H7 (cell line): ENCODE results near the gene FCGR1A. TPM values are rescaled to one million over a fixed set of nuclear protein-coding genes. Genes with fewer than 3 reads are reported as not detected.
"Not testable (repeated sequence)": the region's sequence is repeated elsewhere in the genome, so short reads cannot be mapped to it uniquely, and the experiment has no call there.

Experiments used
- DNase-seq: peaks from one replicate; pipeline ENCODE4 v3.0.0; 2012
- H3K27me3 ChIP-seq: 2 replicates; pipeline ENCODE4 v1.6.0; 2011; ENCODE audit warnings: mild to moderate bottlenecking, low read length; ENCODE audit not compliant: control insufficient read depth, insufficient read depth
- H3K36me3 ChIP-seq: replicated peaks from 2 replicates; pipeline ENCODE4 v1.5.1; 2011; ENCODE audit warnings: low read length; ENCODE audit not compliant: control insufficient read depth, insufficient read depth
- H3K4me3 ChIP-seq: 2 replicates; pipeline ENCODE4 v1.5.1; 2011; ENCODE audit warnings: low read depth, mild to moderate bottlenecking, control low read depth, low read length, moderate library complexity; ENCODE audit not compliant: insufficient read depth
- total RNA-seq: library from RNA; depleted of rRNA; stranded (reverse); fragments of >200 nt; shearing (Covaris generic); gene quantifications from 2 replicates; pipeline ENCODE4 v1.2.3, GENCODE V29; 2014

The FCGR1A gene
- total RNA-seq, 1 experiment from 2014 or later, result not detected

DNA sequence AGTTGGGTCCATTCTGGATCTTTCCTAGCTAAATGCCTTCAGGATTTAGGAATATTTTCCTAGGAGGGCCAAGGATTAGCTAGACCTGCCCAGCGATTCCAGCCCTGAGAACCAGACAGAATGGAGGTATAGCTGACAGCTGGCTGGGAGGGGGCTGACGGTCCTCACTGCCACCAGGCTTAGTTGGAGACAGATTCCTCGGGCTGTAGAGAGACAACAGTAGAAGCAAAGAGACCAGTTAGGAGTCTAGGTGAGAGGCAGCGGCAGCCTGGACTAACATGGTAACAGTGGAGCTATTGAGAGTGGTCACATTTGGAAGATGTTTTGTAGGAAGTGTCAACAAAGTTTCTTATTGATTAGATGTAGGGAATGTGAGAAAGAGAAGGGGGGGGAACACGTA lies 11.4 kb downstream of the FCGR1A start:
- not testable (repeated sequence) for H3K27me3 ChIP-seq, H3K4me3 ChIP-seq, DNase-seq, H3K36me3 ChIP-seq

DNA sequence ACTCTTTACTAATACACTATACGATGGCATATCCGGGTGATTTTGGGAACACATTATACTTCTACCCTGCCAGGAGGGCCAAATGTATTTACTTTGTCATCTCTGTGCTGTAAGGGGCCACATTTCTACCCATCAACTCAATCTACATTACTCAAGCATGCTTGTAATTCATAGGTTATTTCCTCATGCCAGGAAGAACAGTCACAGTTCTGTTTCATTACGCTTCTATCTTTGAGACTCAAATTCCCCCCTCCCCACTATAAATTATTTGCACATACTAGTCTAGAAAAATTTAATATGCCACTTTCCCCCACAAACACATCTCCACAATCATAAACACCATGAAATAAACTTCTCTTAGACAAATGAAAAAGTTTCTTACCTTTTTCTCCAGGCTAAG lies 19.1 kb downstream of the FCGR1A start:
- not testable (repeated sequence) for H3K27me3 ChIP-seq, DNase-seq, H3K36me3 ChIP-seq, H3K4me3 ChIP-seq

DNA sequence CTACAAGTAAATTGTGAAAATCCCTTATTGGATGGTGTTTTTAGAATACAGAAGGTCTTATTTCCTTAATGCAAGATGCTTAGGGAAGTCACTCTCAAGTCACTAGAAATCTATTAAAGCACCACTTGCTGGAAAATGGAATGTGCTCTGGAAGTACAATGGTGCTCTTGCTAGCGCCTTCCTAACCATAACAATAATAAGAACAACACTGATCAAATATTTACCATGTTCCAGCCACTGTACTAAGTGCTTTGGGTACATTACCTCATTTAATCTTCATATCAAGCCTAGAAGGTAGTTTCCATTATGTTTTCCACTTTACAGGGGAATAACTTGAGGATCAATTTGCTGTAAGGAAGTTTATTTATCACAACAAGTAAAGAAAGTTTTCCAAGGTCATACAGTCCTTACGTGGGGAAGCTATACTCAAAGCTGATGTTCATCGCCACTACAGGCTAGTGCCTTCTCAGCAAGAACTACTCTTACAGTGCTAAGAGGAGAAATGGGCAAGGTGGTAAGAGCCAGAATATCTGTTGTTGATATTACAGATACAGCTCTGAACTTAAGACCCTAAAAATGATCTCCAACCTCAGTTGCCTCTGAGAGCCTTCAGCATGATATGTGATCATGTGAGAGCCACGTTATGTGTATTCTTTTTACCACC lies 22.1 kb downstream of the FCGR1A start:
- H3K27me3 ChIP-seq, DNase-seq, H3K36me3 ChIP-seq, H3K4me3 ChIP-seq: not testable (repeated sequence)

- H3K4me3 ChIP-seq, result peak overlapping the region; percentile 17; the same call in 1 of the 2 replicates
- not testable (repeated sequence) for H3K27me3 ChIP-seq, H3K36me3 ChIP-seq
- DNase-seq, result peak; percentile 1
Observed at GRCh38 chr1:149810697-149811405, 28.4 kb downstream of the FCGR1A start.

DNA sequence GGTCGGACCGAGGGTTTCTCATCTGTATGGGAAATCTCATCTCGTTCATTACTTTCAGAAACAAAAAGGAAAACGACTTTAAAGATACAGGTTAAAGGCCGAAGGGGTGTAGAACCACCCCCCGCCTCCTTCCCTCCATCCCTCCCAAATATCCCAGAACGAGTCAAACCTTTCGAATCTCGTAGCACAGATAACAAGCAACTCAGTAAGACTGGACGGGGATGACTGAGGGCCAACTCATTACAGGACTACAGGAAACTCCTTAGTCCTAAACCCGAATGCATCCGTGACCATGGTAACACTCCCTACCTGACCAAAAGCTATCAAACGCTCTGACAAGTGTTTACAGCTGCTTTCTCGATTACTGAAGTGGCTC lies 29.0 kb downstream of the FCGR1A start:
- DNase-seq, result peak; percentile 2
- not testable (repeated sequence) for H3K27me3 ChIP-seq
- H3K4me3 ChIP-seq, result peak overlapping the region; percentile 34

DNA sequence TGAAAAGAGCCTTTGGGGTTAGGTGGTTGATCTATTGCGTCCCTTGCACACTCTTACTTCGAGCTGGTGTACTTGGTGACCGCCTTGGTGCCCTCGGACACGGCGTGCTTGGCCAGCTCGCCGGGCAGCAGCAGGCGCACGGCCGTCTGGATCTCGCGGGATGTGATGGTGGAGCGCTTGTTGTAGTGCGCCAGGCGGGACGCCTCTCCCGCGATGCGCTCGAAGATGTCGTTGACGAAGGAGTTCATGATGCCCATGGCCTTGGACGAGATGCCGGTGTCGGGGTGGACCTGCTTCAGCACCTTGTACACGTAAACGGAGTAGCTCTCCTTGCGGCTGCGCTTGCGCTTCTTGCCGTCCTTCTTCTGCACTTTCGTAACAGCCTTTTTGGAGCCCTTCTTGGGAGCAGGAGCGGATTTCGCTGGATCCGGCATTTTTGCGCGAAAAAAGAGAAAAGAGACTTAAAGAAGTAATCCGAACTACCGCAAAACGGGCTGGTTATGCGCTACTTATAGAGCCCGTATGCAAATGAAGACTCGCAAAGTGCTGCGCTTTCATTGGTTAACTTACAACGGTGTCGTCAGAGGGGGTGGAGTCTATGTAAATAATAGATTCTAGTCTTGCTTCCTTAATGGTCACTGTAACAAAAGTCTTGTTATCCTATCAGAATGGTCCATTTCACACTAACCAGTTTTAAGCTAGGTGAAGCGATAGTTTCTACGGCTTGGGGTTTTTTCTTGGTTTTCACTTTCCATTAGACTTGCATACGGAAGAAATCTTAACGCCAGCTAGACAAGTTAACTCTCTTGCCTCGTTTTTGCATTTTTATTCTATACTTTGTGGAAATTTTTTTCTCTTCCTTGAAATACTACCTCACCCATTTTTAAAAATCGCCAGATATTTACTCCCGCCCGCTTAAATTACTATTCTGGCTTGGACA lies 29.7 kb downstream of the FCGR1A start:
- H3K4me3 ChIP-seq, result peak overlapping the region; percentile 42
- H3K36me3 ChIP-seq, H3K27me3 ChIP-seq: not testable (repeated sequence)
- DNase-seq, result peak; percentile 48

More for the DNA sequence above, 29.0 kb downstream of the FCGR1A start:
- H3K36me3 ChIP-seq, result not testable (repeated sequence)

- H3K4me3 ChIP-seq, result peak overlapping the region; percentile 42
- DNase-seq, H3K27me3 ChIP-seq, H3K36me3 ChIP-seq: not testable (repeated sequence)
Observed at GRCh38 chr1:149812893-149813801, 30.7 kb downstream of the FCGR1A start.

GRCh38 chr1:149820387-149820786 lies 37.9 kb downstream of the FCGR1A start:
- not testable (repeated sequence) for DNase-seq, H3K4me3 ChIP-seq, H3K36me3 ChIP-seq, H3K27me3 ChIP-seq

- DNase-seq, H3K36me3 ChIP-seq, H3K27me3 ChIP-seq, H3K4me3 ChIP-seq: not testable (repeated sequence)
Observed at GRCh38 chr1:149826555-149826954, 44.1 kb downstream of the FCGR1A start.

DNA sequence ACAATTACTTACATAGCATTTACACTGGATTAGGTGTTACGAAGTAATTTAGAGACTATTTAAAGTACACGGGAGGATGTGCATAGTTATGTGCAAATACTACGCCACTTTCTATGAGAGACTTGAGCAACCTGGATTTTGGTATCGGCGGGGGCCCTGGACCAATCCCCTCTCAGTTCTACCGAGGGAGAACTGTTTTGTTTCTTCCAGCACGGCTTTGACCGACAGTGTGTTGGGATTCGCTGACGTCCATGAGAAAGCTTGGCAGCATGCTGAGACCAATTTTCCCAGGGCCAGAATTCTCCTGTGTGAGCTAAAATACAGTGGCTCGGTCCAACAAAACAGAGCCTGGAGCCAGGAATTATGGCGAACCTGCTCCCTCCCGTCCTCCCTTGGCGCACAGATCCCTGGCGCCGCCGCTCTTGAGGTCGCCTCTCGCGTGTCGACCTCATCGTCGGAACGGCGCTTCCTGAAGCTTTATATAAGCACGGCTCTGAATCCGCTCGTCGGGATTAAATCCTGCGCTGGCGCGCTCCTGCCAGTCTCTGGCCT lies 49.3 kb downstream of the FCGR1A start:
- not testable (repeated sequence) for DNase-seq, H3K4me3 ChIP-seq, H3K27me3 ChIP-seq, H3K36me3 ChIP-seq

- H3K36me3 ChIP-seq, H3K27me3 ChIP-seq, DNase-seq, H3K4me3 ChIP-seq: not testable (repeated sequence)
Observed at GRCh38 chr1:149832316-149833126, 50.0 kb downstream of the FCGR1A start.

DNA sequence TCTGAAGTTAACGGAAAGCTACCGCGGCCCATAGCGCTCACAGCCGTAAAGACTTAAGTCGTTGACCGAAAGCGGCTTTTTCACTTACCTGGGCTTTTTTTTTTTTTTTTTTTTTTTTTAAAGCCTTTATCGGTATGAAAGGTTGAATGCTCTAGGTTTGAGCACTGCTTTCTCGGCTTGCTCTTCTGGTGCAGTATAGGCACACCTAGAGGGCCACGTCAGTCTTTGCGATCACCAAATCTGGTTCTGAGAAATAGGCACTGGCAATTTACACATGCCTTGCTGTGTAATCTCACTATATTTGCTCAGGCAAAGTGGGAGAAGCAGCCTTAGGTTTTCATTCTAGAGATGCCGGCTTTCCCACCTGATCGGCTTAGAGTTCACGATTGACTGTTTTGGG lies 50.6 kb downstream of the FCGR1A start:
- H3K36me3 ChIP-seq, DNase-seq, H3K27me3 ChIP-seq, H3K4me3 ChIP-seq: not testable (repeated sequence)

GRCh38 chr1:149841149-149841548 lies 58.7 kb downstream of the FCGR1A start:
- not testable (repeated sequence) for DNase-seq, H3K27me3 ChIP-seq, H3K36me3 ChIP-seq, H3K4me3 ChIP-seq
